ENCODE data around the gene PODN. TPM values are rescaled to one million over a fixed set of nuclear protein-coding genes. Genes with fewer than 3 reads are reported as not detected.

PODN gene
- total RNA-seq, 1 experiment from 2014 or later, result 0.17 TPM

DNA sequence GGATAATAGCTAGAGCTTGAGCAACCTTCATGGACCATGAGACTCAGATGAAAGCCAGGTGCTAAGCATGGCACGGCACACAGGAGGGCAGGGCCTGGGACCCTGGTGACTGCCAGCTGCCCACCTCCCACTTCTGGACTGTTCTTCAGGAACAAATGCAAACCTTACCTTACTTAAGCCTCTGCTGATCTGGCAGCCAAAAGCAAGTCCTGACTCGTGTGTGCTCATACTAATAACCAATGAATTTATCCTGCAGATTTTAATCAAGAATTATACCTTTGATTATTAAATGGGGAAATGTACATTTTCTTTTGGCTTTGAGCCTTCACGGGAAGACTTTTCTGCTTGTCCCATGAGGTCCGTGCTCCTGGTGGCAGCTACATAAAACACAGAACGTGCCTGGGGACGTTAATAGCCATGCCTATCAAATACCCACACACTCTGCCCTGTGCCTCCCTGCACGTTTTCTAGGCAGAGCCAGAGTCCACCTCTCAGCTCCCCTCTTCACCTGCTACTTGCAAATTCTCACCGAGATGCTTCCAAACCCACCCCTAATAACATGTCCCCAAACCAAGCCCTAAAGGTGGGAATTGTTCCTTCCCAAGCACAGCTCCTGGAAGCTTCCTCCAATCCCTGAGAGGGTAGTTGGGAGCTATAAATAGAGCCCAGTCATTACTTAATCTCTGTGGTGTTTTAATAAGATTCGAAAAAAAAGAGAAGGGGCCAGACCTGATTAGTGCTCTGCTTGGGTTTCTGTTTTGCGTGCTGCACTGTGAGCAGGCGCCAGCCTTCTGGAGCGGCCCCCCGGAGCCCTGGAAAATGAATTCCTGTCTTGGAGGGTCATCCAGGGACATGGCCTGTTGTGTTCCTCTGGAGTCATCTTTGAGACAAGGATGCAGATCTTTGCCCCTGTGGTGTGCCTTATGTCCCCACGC lies 46.9 kb downstream of the PODN start:
- H4K91ac ChIP-seq (ENCODE audit: insufficient read length, low read depth, low read length), result no peak overlapping the region
- Mint-ChIP-seq H3K36me3 (ENCODE audit: insufficient read depth in 1 of 3, low read depth in 3 of 3) (no peaks in the 10 kb centered on the region), H3K9me3 (peaks cover 4 to 9% of the 10 kb centered on the region in 2 experiments; a peak in 2 of 5 replicates), H3K27ac (peak overlapping the region in 1 of 3 experiments; percentile 85; a peak in 1 of 7 replicates), H3K4me3 (no peak overlapping the region), H3K4me1 (peaks cover 31 to 39% of the 10 kb centered on the region in 2 experiments), H3K27me3 (ENCODE audit: low read depth) (peaks cover 20% of the 10 kb centered on the region)
- no peak overlapping the region for H3T11ph ChIP-seq (ENCODE audit: low read length)
- no peak overlapping the region for H3K14ac ChIP-seq (ENCODE audit: insufficient read depth, low read length)
- no peaks in the 10 kb centered on the region for H3K23me2 ChIP-seq (ENCODE audit: insufficient read length, low read depth, low read length, poor library complexity, severe bottlenecking)
- H3K9ac ChIP-seq (ENCODE audit: extremely low read depth, insufficient read length, low read length), result no peak overlapping the region
- no peak overlapping the region for H2AFZ ChIP-seq (ENCODE audit: low read length)
- no peak overlapping the region for H3K18ac ChIP-seq (ENCODE audit: insufficient read length, low read depth, low read length)
- no peak overlapping the region for H2BK20ac ChIP-seq (ENCODE audit: low read depth, low read length, poor library complexity, severe bottlenecking)
- H2AK5ac ChIP-seq (ENCODE audit: insufficient read length, low read length), result no peak overlapping the region
- H3K27ac ChIP-seq (ENCODE audit: insufficient read length, low read depth, low read length), result no peak overlapping the region
- H2BK15ac ChIP-seq (ENCODE audit: low read depth, low read length), result no peak overlapping the region
- H3K4me2 ChIP-seq (ENCODE audit: insufficient read depth, insufficient read length, low read length), result no peak overlapping the region
- TF ChIP-seq, protein P1, sequence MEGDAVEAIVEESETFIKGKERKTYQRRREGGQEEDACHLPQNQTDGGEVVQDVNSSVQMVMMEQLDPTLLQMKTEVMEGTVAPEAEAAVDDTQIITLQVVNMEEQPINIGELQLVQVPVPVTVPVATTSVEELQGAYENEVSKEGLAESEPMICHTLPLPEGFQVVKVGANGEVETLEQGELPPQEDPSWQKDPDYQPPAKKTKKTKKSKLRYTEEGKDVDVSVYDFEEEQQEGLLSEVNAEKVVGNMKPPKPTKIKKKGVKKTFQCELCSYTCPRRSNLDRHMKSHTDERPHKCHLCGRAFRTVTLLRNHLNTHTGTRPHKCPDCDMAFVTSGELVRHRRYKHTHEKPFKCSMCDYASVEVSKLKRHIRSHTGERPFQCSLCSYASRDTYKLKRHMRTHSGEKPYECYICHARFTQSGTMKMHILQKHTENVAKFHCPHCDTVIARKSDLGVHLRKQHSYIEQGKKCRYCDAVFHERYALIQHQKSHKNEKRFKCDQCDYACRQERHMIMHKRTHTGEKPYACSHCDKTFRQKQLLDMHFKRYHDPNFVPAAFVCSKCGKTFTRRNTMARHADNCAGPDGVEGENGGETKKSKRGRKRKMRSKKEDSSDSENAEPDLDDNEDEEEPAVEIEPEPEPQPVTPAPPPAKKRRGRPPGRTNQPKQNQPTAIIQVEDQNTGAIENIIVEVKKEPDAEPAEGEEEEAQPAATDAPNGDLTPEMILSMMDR (conservative IDR thresholded peaks at IDR 0.05), result no peak
- H3K56ac ChIP-seq (ENCODE audit: insufficient read length, low read depth, low read length), result no peak overlapping the region
- H3K4me1 ChIP-seq (ENCODE audit: insufficient read depth, low read length), result no peaks in the 10 kb centered on the region
- H3K79me1 ChIP-seq (ENCODE audit: insufficient read depth, low read depth, low read length, poor library complexity, severe bottlenecking), result no peaks in the 10 kb centered on the region
- H3K27me3 ChIP-seq (ENCODE audit: insufficient read depth, low read length), result no peaks in the 10 kb centered on the region
- H4K5ac ChIP-seq (ENCODE audit: insufficient read length, low read depth, low read length), result no peak overlapping the region
- no CpG with 5 or more reads among the region's 14 CpGs for WGBS (ENCODE audit: extremely low coverage, insufficient read length, low lambda C conversion rate)
- H2BK120ac ChIP-seq (ENCODE audit: low read depth, low read length, poor library complexity, severe bottlenecking), result no peak overlapping the region
- H3K79me2 ChIP-seq (ENCODE audit: insufficient read depth, low read length), result no peaks in the 10 kb centered on the region
- H3K4ac ChIP-seq (ENCODE audit: low read depth, low read length), result no peak overlapping the region
- H3K23ac ChIP-seq (ENCODE audit: insufficient read length, low read depth, low read length), result no peak overlapping the region
- H2BK5ac ChIP-seq (ENCODE audit: insufficient read length, low read length), result no peak overlapping the region
- no peaks in the 10 kb centered on the region for H3K9me3 ChIP-seq (ENCODE audit: control insufficient read depth, low read depth, low read length)
- DNase-seq, result no peak
- H4K20me1 ChIP-seq (ENCODE audit: control insufficient read depth, insufficient read depth, insufficient read length), result no peaks in the 10 kb centered on the region
- H2BK12ac ChIP-seq (ENCODE audit: insufficient read length, low read depth, low read length), result no peak overlapping the region
- H4K8ac ChIP-seq (replicated peaks; ENCODE audit: insufficient read length, low read depth, low read length), result no peak overlapping the region

All from H9 (cell line).